ENCODE measurements around the gene SIGLEC10.

Gene SIGLEC10

GRCh38 chr19:51396175-51396574 lies 21.3 kb downstream of the SIGLEC10 start:
- in situ Hi-C loops (cut with HindIII; ENCODE audit: low sequenced_read_pairs) = no loop called here
- no peak for DNase-seq (ENCODE audit: low read depth, low spot score)
- no peak for TF ChIP-seq CTCF (IDR thresholded peaks at IDR 0.05; ENCODE audit: low read depth, low read length)
- H3K4me3 ChIP-seq (ENCODE audit: low read depth, low read length) = no peak overlapping the region

- DNase-seq (ENCODE audit: low read depth, low spot score) = peak; percentile 99
- TF ChIP-seq CTCF (IDR thresholded peaks at IDR 0.05; ENCODE audit: low read depth, low read length) = no peak
- in situ Hi-C loops (cut with HindIII; ENCODE audit: low sequenced_read_pairs) = no loop called here
- H3K4me3 ChIP-seq (ENCODE audit: low read depth, low read length) = peak overlapping the region; percentile 47
Measured at GRCh38 chr19:51394050-51394836, 23.2 kb downstream of the SIGLEC10 start.

GRCh38 chr19:51392701-51393100 lies 24.7 kb downstream of the SIGLEC10 start:
- DNase-seq (ENCODE audit: low read depth, low spot score) = no peak
- H3K4me3 ChIP-seq (ENCODE audit: low read depth, low read length) = no peak overlapping the region

GRCh38 chr19:51391073-51391611 lies 26.3 kb downstream of the SIGLEC10 start:
- no peak for DNase-seq (ENCODE audit: low read depth, low spot score)
- H3K4me3 ChIP-seq (ENCODE audit: low read depth, low read length) = no peak overlapping the region
- in situ Hi-C loops (cut with HindIII; ENCODE audit: low sequenced_read_pairs) = no loop called here
- TF ChIP-seq CTCF (IDR thresholded peaks at IDR 0.05; ENCODE audit: low read depth, low read length) = no peak

More at GRCh38 chr19:51392701-51393100, 24.7 kb downstream of the SIGLEC10 start:
- in situ Hi-C loops (cut with HindIII; ENCODE audit: low sequenced_read_pairs) = no loop called here
- TF ChIP-seq CTCF (IDR thresholded peaks at IDR 0.05; ENCODE audit: low read depth, low read length) = no peak

GRCh38 chr19:51389143-51389542 lies 28.3 kb downstream of the SIGLEC10 start:
- in situ Hi-C loops (cut with HindIII; ENCODE audit: low sequenced_read_pairs) = no loop called here
- TF ChIP-seq CTCF (IDR thresholded peaks at IDR 0.05; ENCODE audit: low read depth, low read length) = no peak
- no peak for DNase-seq (ENCODE audit: low read depth, low spot score)
- H3K4me3 ChIP-seq (ENCODE audit: low read depth, low read length) = no peak overlapping the region

- DNase-seq (ENCODE audit: low read depth, low spot score) = no peak
- H3K4me3 ChIP-seq (ENCODE audit: low read depth, low read length) = no peak within 1 kb of the TSS
- TF ChIP-seq CTCF (IDR thresholded peaks at IDR 0.05; ENCODE audit: low read depth, low read length) = no peak
- in situ Hi-C loops (cut with HindIII; ENCODE audit: low sequenced_read_pairs) = no loop called here
Measured at GRCh38 chr19:51387924-51388389, 29.5 kb downstream of the SIGLEC10 start, which contains the start of gene LIM2. LIM2 (minus strand) TSS chr19:51387974; CDS start chr19:51387443, 531 bp downstream.
